Effector CD8-positive, alpha-beta T cell (primary cell): ENCODE measurements around the gene CDKN2B.
"Not testable (repeated sequence)": the region's sequence is repeated elsewhere in the genome, so short reads cannot be mapped to it uniquely, and the experiment has no call there.

Experiments
- DNase-seq: peaks from one replicate; lab custom pipeline; 2025; lab: John Stamatoyannopoulos, UW
- total RNA-seq, 4 experiments: gene quantifications; one replicate each; lab custom pipeline; 2026; lab: John Stamatoyannopoulos, UW

Gene CDKN2B
- total RNA-seq, result 0.24 to 5.1 (median 2.1) reads per million in 4 experiments

GRCh38 chr9:22008717-22009505 lies at the start of gene CDKN2B:
Gene CDKN2B (minus strand): TSS chr9:22009305. CDS start chr9:22008953, 352 bp downstream.
- no peak for DNase-seq

- not testable (repeated sequence) for DNase-seq
These were observed 48.9 kb upstream of the CDKN2B start for GRCh38 chr9:22057972-22058371.

- DNase-seq, result no peak
These were observed 47.3 kb upstream of the CDKN2B start for GRCh38 chr9:22056402-22056801.

- DNase-seq, result no peak
These were observed 46.0 kb upstream of the CDKN2B start for GRCh38 chr9:22055090-22055489.

- DNase-seq, result no peak
These were observed 45.4 kb upstream of the CDKN2B start for GRCh38 chr9:22054529-22054928.

- no peak for DNase-seq
These were observed 45.0 kb upstream of the CDKN2B start for GRCh38 chr9:22054076-22054475.

DNA sequence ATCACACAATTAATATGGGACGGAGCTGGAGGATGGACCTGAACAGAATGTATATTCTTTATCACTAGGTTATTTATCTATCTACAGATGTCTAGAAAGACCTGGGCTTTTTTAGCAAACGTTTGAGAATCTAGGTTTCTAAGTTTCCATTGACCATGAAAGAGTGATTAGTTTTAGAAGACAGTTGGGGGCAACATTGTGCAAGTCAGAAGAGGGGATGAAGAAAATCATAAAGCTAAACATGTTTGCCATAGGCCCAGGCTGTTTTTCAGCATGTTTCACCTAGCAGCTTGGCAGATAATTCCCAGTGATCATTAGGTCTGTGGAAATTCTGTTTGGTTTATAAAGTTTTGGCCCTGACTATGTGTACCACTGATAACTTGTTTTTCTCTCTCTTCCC lies 44.1 kb upstream of the CDKN2B start:
- DNase-seq, result no peak

DNA sequence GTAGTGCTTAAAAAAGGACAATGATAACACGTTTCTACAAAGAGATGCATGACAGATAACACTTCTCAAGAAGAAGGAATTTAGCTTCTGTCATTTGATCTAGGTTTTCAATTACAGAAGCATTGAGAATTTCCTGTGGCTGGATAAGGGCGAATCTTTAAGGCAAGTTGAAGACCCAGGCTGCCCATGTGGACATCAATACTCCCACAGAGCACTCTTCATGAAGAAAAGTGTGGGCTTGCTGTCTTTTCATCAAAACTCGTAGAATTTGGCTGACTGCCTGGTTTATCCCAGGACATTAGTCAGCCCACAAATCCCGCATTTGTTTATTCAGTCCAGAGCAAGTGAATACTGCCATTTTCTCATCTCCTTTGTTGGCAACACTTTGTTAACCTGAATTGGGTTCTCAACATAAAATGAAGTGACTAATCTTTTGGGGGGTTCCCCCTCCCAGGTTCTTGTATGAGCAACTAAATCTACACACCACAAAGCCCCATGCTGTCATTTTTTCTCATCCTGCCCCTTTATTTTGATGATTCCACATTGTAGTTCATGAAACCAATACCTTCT lies 43.4 kb upstream of the CDKN2B start:
- no peak for DNase-seq

- no peak for DNase-seq
These were observed 41.8 kb upstream of the CDKN2B start for GRCh38 chr9:22050924-22051323.

- DNase-seq, result no peak
These were observed 40.3 kb upstream of the CDKN2B start for GRCh38 chr9:22049411-22049810.

GRCh38 chr9:22047596-22047995 lies 38.5 kb upstream of the CDKN2B start:
- DNase-seq, result no peak

- no peak for DNase-seq
These were observed 37.3 kb upstream of the CDKN2B start for GRCh38 chr9:22046243-22046885.

DNA sequence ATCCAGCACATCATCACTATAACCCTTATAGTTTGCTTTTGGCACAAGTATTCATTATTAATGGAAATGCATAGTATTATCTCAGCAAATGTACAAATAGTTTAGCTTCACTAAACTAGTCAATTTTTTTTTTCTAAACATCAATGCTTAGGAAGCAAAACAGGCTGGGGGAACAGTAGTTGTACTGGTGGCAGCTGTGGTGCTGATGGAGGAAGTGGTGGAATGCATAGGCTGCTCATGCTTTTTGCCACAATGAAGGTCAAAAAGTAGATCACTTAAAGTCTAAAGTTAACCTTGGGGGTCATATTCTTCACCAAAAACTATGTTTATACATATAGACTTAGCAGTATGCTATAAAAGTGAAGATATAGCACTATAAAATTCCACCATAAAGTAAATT lies 36.3 kb upstream of the CDKN2B start:
- no peak for DNase-seq

DNA sequence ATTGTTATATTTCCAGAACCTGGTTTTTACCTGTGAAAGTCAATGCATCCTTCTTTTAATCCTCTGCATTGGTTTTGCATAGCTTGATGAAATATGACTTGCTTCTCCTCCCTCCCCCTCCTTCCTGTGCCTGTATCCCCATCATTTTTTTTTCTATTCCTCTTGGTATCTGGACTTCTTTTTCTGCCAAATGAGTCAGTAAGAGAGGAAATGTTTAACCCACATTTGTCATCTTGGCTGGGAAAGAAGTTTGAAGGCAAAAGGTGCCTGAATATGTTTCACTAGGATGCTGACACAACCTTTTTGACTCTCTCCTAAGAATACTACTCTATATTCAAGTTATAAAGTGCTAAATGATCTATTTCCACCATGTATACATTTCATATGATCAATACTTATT lies 35.5 kb upstream of the CDKN2B start:
- no peak for DNase-seq

DNA sequence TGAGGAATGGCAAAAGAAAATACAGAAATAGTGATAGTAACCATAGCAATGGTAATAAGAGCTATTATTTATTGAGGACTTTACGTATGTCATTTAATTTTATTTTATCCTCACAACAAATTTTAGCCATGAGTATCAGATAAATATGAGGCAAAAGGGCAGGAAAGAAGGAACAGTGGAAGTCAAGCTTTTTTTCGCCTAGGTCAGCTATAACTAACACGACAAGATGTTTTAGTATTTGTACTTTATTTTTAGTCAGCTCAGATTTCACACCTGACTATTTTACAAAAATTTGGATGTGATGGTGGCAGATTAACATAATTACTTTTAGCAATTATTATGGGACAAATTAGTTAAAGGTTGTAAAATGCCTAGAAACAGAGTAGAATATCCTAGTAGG lies 34.8 kb upstream of the CDKN2B start:
- DNase-seq, result no peak

DNA sequence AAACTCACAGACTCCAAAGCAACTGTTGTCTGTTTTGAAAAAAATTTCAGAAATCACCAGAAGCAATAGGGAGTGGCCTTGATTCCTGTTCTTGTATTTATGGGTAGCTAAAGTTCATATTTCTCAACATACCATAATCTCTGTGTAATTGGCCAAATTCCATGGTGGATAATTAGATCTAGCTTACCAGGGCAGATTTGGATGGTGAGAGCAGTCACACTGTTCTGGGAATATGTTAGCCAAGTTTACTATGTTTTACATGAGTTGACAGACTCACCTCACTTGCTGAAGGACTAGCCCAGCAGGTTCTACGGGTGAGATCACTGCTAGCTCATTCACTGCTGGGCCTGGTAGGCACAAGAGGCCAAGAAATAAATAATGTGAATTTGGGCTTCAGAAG lies 32.7 kb upstream of the CDKN2B start:
- no peak for DNase-seq

- DNase-seq, result no peak
These were observed 32.2 kb upstream of the CDKN2B start for GRCh38 chr9:22041344-22041743.

DNA sequence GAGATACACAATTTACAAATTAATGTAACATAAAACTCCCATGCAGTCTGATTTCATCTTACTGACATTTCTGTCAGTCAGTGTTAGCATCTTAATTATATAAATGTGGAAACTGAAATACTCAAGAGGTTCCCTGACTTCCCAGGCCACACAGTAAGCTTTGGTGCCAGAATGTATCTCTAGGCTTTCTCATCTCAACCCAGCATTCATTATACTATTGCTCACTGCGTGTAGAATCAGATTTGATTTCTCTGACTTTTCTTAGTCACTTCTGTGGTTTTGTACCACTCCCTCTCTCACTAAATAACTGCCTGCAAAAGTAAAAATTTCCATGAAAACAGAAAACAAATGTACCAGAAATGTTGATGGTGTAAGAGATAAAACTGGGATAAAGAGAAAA lies 31.7 kb upstream of the CDKN2B start:
- DNase-seq, result no peak

GRCh38 chr9:22039258-22039657 lies 30.2 kb upstream of the CDKN2B start:
- no peak for DNase-seq

GRCh38 chr9:22037954-22038690 lies 29.0 kb upstream of the CDKN2B start:
- DNase-seq, result no peak

- no peak for DNase-seq
These were observed 27.9 kb upstream of the CDKN2B start for GRCh38 chr9:22036866-22037626.

DNA sequence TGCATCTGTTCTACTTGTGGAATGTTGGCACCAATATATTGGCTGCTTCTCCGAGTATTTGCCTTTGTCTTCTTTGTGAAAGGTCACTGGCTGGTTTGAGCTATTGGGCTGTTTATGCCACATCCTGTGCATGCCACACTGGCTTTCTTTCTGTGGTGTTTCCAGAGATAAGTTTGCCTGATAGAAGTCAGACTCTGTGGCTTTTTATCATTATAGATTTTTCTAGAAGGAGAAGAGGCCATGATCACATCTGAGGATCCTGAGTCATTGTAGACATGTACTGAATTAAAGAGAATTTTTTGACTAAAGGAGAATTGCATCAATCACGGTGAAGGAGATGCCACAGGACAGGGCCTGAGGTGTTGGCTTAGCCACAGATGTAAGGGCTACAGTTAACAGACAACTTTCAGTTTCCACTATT lies 26.5 kb upstream of the CDKN2B start:
- no peak for DNase-seq
